Neural cell (in vitro differentiated cells): ENCODE results near the gene STC2. TPM values are rescaled to one million over a fixed set of nuclear protein-coding genes. Genes with fewer than 3 reads are reported as not detected.

Experiments
- H2AFZ ChIP-seq: fragments of 200-600, 300-800 bp; sonication (generic), shearing (Covaris generic); 2 replicates; pipeline ENCODE4 v1.6.0; 2014; ENCODE audit warnings: low read depth, mild to moderate bottlenecking, antibody characterized with exemption, low read length, moderate library complexity
- H3F3A ChIP-seq: fragments of 200-600 bp; shearing (Covaris generic); 2 replicates; pipeline ENCODE4 v1.6.1; 2016; ENCODE audit warnings: mild to moderate bottlenecking, moderate library complexity, mixed read lengths, antibody characterized with exemption, low read length; ENCODE audit not compliant: insufficient read depth, poor library complexity, severe bottlenecking
- H3K27ac ChIP-seq: fragments of 200-600, 300-800 bp; sonication (generic), shearing (Covaris generic); 2 replicates; pipeline ENCODE4 v1.5.1; 2014; ENCODE audit warnings: mild to moderate bottlenecking, low read length, moderate library complexity
- H3K27me3 ChIP-seq: fragments of 300-800, 200-600 bp; sonication (generic), shearing (Covaris generic); 2 replicates; pipeline ENCODE4 v1.6.0; 2014; ENCODE audit warnings: mild to moderate bottlenecking, low read depth, low read length, moderate library complexity; ENCODE audit not compliant: insufficient read depth
- H3K36me3 ChIP-seq: fragments of 300-800, 200-600 bp; sonication (generic), shearing (Covaris generic); 2 replicates; pipeline ENCODE4 v1.5.1; 2014; ENCODE audit warnings: mild to moderate bottlenecking, antibody characterized with exemption, low read length, moderate library complexity; ENCODE audit not compliant: insufficient read depth
- H3K4me2 ChIP-seq: fragments of 300-800, 200-600 bp; sonication (generic), shearing (Covaris generic); 2 replicates; pipeline ENCODE4 v1.6.0; 2014; ENCODE audit warnings: mild to moderate bottlenecking, low read length
- H3K4me3 ChIP-seq: fragments of 300-800, 200-600 bp; sonication (generic), shearing (Covaris generic); 2 replicates; pipeline ENCODE4 v1.5.1; 2014; ENCODE audit warnings: mild to moderate bottlenecking, low read length, moderate library complexity
- H3K79me2 ChIP-seq: fragments of 200-600 bp; shearing (Covaris generic); replicated peaks from 2 replicates; pipeline ENCODE4 v1.6.0; 2014; ENCODE audit warnings: mild to moderate bottlenecking, low read length, moderate library complexity; ENCODE audit not compliant: insufficient read depth
- H3K9ac ChIP-seq: fragments of 300-800, 200-600 bp; sonication (generic), shearing (Covaris generic); 2 replicates; pipeline ENCODE4 v1.6.1; 2016; ENCODE audit warnings: mild to moderate bottlenecking, low read length, mixed read lengths
- H3K9me2 ChIP-seq: fragments of 200-600 bp; shearing (Covaris generic); 2 replicates; pipeline ENCODE4 v1.6.1; 2016; ENCODE audit warnings: mild to moderate bottlenecking, low read length, mixed read lengths; ENCODE audit not compliant: insufficient read depth
- H3K9me3 ChIP-seq: fragments of 200-600, 300-800 bp; sonication (generic), shearing (Covaris generic); 2 replicates; pipeline ENCODE4 v1.6.1; 2016; ENCODE audit warnings: mild to moderate bottlenecking, mixed run types, low read length, moderate library complexity, mixed read lengths
- H4K20me1 ChIP-seq: fragments of 200-600 bp; shearing (Covaris generic); 2 replicates; pipeline ENCODE4 v1.6.1; 2016; ENCODE audit warnings: mild to moderate bottlenecking, mixed run types; ENCODE audit not compliant: insufficient read depth
- EP300 ChIP-seq: fragments of 450-650 bp; conservative IDR thresholded peaks from 2 replicates; pipeline ENCODE4 v1.6.1; 2014; ENCODE audit warnings: antibody characterized with exemption, mild to moderate bottlenecking, moderate library complexity; ENCODE audit not compliant: poor library complexity, severe bottlenecking
- EZH2 ChIP-seq: fragments of 200-600, 300-800 bp; shearing (Covaris generic), sonication (generic); IDR thresholded peaks from 2 replicates; pipeline ENCODE4 v1.6.1; 2014; ENCODE audit warnings: antibody characterized with exemption, low read length, borderline replicate concordance, mild to moderate bottlenecking; ENCODE audit not compliant: insufficient read depth, poor library complexity, severe bottlenecking
- MXI1 ChIP-seq: fragments of 450-650 bp; conservative IDR thresholded peaks from 2 replicates; pipeline ENCODE4 v1.6.1; 2014; ENCODE audit warnings: antibody characterized with exemption, mild to moderate bottlenecking; ENCODE audit not compliant: poor library complexity, severe bottlenecking
- POLR2AphosphoS5 ChIP-seq: IDR thresholded peaks from 2 replicates; pipeline ENCODE4 v1.6.1; 2012
- RAD21 ChIP-seq: fragments of 450-650 bp; conservative IDR thresholded peaks from 2 replicates; pipeline ENCODE4 v1.6.1; 2014; ENCODE audit warnings: antibody characterized with exemption, mild to moderate bottlenecking, moderate library complexity
- SMC3 ChIP-seq: fragments of 450-650 bp; conservative IDR thresholded peaks from 2 replicates; pipeline ENCODE4 v1.6.1; 2014; ENCODE audit warnings: antibody characterized with exemption, mild to moderate bottlenecking, moderate library complexity; ENCODE audit not compliant: poor library complexity
- TAF1 ChIP-seq: IDR thresholded peaks from 2 replicates; pipeline ENCODE4 v1.6.1; 2012; ENCODE audit warnings: low read depth
- polyA plus RNA-seq: library from polyadenylated mRNA; depleted of rRNA; stranded (reverse); fragments of >200 nt; gene quantifications from 2 replicates; pipeline ENCODE4 v1.2.3, GENCODE V29; 2014
- TF ChIP-seq, protein P1 (sequence below): fragments of 450-650 bp; IDR thresholded peaks from 2 replicates; pipeline ENCODE4 v1.5.1; 2014; ENCODE audit warnings: antibody characterized with exemption, mild to moderate bottlenecking, moderate library complexity; ENCODE audit not compliant: poor library complexity, severe bottlenecking
- TF ChIP-seq, protein P2 (sequence below): IDR thresholded peaks from 2 replicates; pipeline ENCODE4 v1.6.1; 2012; ENCODE audit warnings: borderline replicate concordance

The STC2 gene
- polyA plus RNA-seq, 1 donor from 2014 or later: 0.09 TPM

DNA sequence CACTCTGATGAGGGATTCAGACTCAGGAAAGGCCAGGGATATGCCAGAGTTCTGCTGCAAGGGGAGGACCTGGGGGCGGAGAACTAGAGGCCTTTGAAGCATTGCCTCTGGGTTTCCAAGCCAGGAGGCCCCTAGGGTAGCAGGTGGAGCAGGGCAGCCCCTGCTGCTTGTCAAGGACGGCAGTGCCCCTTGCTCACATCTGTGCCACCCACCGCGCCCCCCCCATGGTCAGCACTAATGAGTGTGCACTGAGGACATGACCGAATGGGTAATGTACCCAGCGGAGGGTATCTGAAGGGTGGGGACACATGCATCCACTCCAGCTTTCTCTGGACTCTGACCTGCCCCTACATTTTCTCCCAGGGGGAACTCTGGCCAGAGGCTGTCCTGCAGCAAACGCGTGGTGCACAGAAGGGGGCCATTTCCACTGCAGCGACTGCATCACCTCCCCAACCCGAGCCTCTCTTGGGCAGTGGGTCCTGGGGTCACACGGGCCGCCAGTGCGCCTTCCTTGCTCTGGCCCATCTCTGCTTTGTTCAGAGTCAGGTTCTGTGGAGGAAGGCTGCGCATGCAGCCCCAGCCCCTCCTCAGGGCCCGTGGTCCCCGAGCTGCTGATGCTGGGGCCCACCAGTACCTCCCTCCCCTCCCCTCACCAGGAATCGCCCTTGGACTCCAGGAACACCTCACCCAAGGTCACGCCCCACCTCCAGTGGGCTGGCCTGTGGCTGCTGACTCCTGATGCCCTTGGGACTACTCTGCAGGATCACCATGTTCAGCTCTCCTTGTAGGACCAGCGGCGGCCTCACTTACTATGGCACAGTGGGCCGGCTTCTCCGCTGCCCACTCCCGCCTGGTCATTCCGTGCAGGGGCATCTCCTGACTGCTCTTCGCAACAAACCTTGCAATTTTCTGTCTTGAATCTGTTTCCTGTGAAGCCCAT lies 31.2 kb downstream of the STC2 start:
- Histone ChIP-seq H3K9ac (no peak overlapping the region), H3K27ac (no peak overlapping the region), H3F3A (no peaks in the 10 kb centered on the region), H3K4me2 (no peak overlapping the region), H3K9me3 (no peaks in the 10 kb centered on the region), H3K27me3 (no peaks in the 10 kb centered on the region), H3K4me3 (no peak overlapping the region), H3K36me3 (no peaks in the 10 kb centered on the region), H3K79me2 (no peaks in the 10 kb centered on the region), H4K20me1 (no peaks in the 10 kb centered on the region), H3K9me2 (no peaks in the 10 kb centered on the region), H2AFZ (no peak overlapping the region)
- no peak for TF ChIP-seq POLR2AphosphoS5

DNA sequence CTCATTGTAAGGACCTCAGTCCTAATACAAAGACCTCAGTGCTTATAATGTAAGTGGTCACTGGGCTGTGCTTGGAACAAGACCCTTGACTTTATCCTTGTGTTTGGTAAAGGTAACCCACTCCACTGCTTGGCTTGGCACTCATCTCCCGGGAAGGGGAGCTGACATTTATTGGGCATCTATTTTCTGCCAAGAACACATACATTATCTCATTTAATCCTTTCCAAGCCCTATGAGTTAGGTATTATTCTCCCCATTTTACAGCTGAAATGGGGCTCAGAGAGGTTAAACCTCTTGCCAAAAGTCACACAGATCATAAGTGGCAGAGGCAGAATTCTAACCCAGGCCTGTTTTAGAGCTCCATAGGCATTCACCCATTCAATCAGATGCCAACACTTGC lies 32.4 kb downstream of the STC2 start:
- H3K79me2 ChIP-seq: no peaks in the 10 kb centered on the region
- H3K27me3 ChIP-seq: no peaks in the 10 kb centered on the region
- H3K4me3 ChIP-seq: no peak overlapping the region
- H3K9me2 ChIP-seq: no peaks in the 10 kb centered on the region
- H3K36me3 ChIP-seq: no peaks in the 10 kb centered on the region
- no peaks in the 10 kb centered on the region for H3F3A ChIP-seq
- no peak overlapping the region for H2AFZ ChIP-seq
- H3K27ac ChIP-seq: no peak overlapping the region
- H3K4me2 ChIP-seq: no peak overlapping the region
- no peaks in the 10 kb centered on the region for H3K9me3 ChIP-seq
- no peak for TF ChIP-seq POLR2AphosphoS5
- TF ChIP-seq, protein P1, sequence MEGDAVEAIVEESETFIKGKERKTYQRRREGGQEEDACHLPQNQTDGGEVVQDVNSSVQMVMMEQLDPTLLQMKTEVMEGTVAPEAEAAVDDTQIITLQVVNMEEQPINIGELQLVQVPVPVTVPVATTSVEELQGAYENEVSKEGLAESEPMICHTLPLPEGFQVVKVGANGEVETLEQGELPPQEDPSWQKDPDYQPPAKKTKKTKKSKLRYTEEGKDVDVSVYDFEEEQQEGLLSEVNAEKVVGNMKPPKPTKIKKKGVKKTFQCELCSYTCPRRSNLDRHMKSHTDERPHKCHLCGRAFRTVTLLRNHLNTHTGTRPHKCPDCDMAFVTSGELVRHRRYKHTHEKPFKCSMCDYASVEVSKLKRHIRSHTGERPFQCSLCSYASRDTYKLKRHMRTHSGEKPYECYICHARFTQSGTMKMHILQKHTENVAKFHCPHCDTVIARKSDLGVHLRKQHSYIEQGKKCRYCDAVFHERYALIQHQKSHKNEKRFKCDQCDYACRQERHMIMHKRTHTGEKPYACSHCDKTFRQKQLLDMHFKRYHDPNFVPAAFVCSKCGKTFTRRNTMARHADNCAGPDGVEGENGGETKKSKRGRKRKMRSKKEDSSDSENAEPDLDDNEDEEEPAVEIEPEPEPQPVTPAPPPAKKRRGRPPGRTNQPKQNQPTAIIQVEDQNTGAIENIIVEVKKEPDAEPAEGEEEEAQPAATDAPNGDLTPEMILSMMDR: no peak
- no peak for TF ChIP-seq RAD21
- H4K20me1 ChIP-seq: no peaks in the 10 kb centered on the region
- no peak overlapping the region for H3K9ac ChIP-seq

DNA sequence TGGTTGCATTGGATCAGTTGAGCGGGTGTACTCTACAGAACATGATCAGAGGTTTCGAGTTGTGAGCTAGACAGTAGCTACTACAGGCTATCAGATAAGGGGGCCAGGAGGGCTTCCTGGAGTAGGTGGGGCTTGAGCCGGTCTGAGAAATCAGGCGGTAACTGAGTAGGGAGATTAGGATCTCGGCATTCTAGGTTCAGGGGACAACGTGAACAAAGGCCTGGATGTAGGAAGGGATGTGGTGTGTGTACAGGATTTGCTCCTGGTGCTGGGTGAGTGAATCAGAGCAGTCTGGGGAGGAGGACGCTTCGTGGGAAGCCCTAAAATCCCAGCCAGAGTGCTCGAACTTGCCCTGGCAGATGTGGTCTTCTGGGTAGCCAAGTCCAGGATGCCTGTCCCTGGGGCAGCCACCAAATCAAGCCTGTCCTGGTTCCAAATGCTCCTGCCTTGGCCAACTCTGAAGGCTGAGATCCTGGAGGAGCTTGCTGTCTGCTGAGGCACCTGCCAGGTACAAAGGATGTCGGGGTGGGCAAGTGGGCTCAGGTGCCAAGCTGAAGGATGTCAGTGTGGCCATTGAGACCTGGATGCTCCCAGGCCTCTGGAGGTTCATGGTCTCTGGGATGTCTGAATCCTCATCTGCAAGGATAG lies 33.4 kb downstream of the STC2 start:
- no peaks in the 10 kb centered on the region for H3K9me2 ChIP-seq
- H3K36me3 ChIP-seq: no peaks in the 10 kb centered on the region
- no peak overlapping the region for H2AFZ ChIP-seq
- H3K27ac ChIP-seq: no peak overlapping the region
- H3K9me3 ChIP-seq: no peaks in the 10 kb centered on the region
- no peaks in the 10 kb centered on the region for H4K20me1 ChIP-seq
- TF ChIP-seq EP300: no peak
- no peak for TF ChIP-seq TAF1
- no peak for TF ChIP-seq RAD21
- TF ChIP-seq SMC3: no peak
- TF ChIP-seq, protein P1: no peak
- TF ChIP-seq, protein P2, sequence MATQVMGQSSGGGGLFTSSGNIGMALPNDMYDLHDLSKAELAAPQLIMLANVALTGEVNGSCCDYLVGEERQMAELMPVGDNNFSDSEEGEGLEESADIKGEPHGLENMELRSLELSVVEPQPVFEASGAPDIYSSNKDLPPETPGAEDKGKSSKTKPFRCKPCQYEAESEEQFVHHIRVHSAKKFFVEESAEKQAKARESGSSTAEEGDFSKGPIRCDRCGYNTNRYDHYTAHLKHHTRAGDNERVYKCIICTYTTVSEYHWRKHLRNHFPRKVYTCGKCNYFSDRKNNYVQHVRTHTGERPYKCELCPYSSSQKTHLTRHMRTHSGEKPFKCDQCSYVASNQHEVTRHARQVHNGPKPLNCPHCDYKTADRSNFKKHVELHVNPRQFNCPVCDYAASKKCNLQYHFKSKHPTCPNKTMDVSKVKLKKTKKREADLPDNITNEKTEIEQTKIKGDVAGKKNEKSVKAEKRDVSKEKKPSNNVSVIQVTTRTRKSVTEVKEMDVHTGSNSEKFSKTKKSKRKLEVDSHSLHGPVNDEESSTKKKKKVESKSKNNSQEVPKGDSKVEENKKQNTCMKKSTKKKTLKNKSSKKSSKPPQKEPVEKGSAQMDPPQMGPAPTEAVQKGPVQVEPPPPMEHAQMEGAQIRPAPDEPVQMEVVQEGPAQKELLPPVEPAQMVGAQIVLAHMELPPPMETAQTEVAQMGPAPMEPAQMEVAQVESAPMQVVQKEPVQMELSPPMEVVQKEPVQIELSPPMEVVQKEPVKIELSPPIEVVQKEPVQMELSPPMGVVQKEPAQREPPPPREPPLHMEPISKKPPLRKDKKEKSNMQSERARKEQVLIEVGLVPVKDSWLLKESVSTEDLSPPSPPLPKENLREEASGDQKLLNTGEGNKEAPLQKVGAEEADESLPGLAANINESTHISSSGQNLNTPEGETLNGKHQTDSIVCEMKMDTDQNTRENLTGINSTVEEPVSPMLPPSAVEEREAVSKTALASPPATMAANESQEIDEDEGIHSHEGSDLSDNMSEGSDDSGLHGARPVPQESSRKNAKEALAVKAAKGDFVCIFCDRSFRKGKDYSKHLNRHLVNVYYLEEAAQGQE: no peak
- no peak for TF ChIP-seq EZH2
- TF ChIP-seq POLR2AphosphoS5: no peak
- TF ChIP-seq MXI1: no peak
- H3K27me3 ChIP-seq: no peaks in the 10 kb centered on the region
- H3F3A ChIP-seq: no peaks in the 10 kb centered on the region
- no peak overlapping the region for H3K4me3 ChIP-seq
- no peak overlapping the region for H3K4me2 ChIP-seq
- H3K9ac ChIP-seq: no peak overlapping the region
- no peaks in the 10 kb centered on the region for H3K79me2 ChIP-seq
